22Rv1 (cell line): Measurements from ENCODE around the gene COL9A3.
A peak's percentile ranks its signal among the peaks of the same experiment; 100 is the strongest.

Experiments
- H3K27ac ChIP-seq: fragments of 450-650 bp; 2 replicates; pipeline ENCODE4 v1.5.1; 2017
- CTCF ChIP-seq: fragments of 450-650 bp; IDR thresholded peaks from 2 replicates; pipeline ENCODE4 v1.5.1; 2017; ENCODE audit warnings: mild to moderate bottlenecking
- ZFX ChIP-seq: fragments of 450-650 bp; IDR thresholded peaks from 2 replicates; pipeline ENCODE4 v1.6.1; 2017; ENCODE audit warnings: antibody characterized with exemption, borderline replicate concordance

The COL9A3 gene

GRCh38 chr20:62879275-62880146 is 62.7 kb downstream of the COL9A3 start:
- TF ChIP-seq CTCF (no peak), ZFX (no peak)

GRCh38 chr20:62880147-62880934 is 63.5 kb downstream of the COL9A3 start:
- no peak overlapping the region for H3K27ac ChIP-seq
- TF ChIP-seq CTCF (no peak), ZFX (no peak)

More at GRCh38 chr20:62879275-62880146, 62.7 kb downstream of the COL9A3 start:
- 0 out of 2 replicates have a peak overlapping the region, but pooled peaks have one; percentile 25 for H3K27ac ChIP-seq

GRCh38 chr20:62880935-62881661 is 64.2 kb downstream of the COL9A3 start:
- H3K27ac ChIP-seq, result no peak overlapping the region
- TF ChIP-seq ZFX (no peak), CTCF (no peak)

- TF ChIP-seq CTCF (no peak), ZFX (no peak)
- H3K27ac ChIP-seq, result no peak overlapping the region
Measured at GRCh38 chr20:62881662-62882395, 65.0 kb downstream of the COL9A3 start.

- H3K27ac ChIP-seq, result no peak overlapping the region
- no peak for TF ChIP-seq ZFX
- no peak for TF ChIP-seq CTCF
Measured at GRCh38 chr20:62882426-62882825, 65.6 kb downstream of the COL9A3 start.

- TF ChIP-seq ZFX, result no peak
- no peak for TF ChIP-seq CTCF
- H3K27ac ChIP-seq, result no peak overlapping the region
Measured at GRCh38 chr20:62884556-62884955, 67.7 kb downstream of the COL9A3 start.
